Activated naive CD4-positive, alpha-beta T cell treated with anti-CD3 and anti-CD28 coated beads, Interleukin-2, amount 50 U/mL, for 72 hours (primary cell): ENCODE results near the gene ANKS6. TPM values are rescaled to one million over a fixed set of nuclear protein-coding genes. Genes with fewer than 3 reads are reported as not detected.

ENCODE experiments used
- ATAC-seq, 2 donors: fragments of 150-1000 bp; cut with Tn5 transposase; 2 replicates each; pipeline ENCODE4 v1.10.0; 2021; ENCODE audit warnings: mild to moderate bottlenecking in 2 of 2, moderate library complexity in 2 of 2
- DNase-seq, 2 donors: peaks; one replicate each; pipeline ENCODE4 v3.0.0; 2021 to 2022; ENCODE audit warnings: low spot score in 2 of 2
- H3K27ac Mint-ChIP-seq, 2 donors: one replicate each; pipeline ENCODE4 v1.8.0; 2022; ENCODE audit warnings: mild to moderate bottlenecking in 2 of 2, mixed read lengths in 2 of 2
- H3K36me3 Mint-ChIP-seq, 2 donors: one replicate each; pipeline ENCODE4 v1.8.0; 2022; ENCODE audit warnings: mixed read lengths in 2 of 2
- H3K9me3 Mint-ChIP-seq, 2 donors: one replicate each; pipeline ENCODE4 v1.8.0; 2022; ENCODE audit warnings: mixed read lengths in 2 of 2
- total RNA-seq, 2 donors: library from RNA; stranded (reverse); gene quantifications; one replicate each; pipeline ENCODE4 v1.2.3, GENCODE V29; 2022

ANKS6 gene
- total RNA-seq, 2 donors from 2014 or later: 9.8 to 18.6 TPM

DNA sequence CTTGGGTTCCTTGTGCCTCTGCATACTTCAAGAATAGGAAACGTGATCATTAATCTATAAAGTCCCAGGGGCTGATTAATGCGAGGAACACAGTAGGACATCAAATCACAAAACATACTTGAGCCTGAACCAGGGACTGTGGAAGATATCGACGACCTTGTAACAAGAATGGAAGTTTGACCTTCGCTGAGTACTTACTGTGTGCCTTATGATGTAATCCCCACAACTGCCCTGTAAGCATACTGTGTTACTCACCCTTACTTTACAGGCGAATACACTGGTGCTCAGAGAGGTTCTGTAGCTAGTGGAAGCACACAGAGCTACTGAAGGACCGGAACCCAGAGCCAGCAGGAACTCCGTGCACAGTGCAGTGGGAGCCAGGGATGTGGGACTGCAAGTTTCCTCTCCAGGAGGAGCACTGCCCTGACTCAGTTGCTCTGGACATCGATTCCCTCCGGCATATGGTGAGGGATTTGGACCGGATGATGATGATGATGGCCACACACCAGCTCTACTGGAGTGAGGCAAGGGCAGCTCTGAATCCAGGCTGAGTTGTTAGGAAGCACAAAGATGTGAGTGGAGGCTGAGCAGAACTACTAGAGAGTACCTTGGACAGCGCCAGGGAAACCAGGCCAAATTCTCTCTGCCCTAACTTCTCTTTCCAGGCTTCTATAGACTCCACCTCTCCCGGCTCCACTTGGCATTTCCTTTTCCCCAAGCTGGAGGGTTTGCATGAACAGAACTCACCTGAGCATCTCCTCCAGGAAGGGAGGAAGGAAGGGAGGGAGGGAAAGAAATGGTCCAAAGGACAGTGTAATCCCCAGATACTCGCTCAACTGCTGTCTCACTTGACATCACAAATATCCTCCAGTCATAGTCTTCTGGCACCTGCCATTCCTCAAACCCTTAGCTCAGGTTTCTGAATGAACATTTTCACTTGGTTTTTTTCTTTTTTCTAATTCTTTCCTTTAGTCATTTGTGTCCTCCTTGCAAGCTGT, 86.1 kb downstream of the ANKS6 start:
- Mint-ChIP-seq H3K27ac (no peak overlapping the region), H3K36me3 (no peaks in the 10 kb centered on the region), H3K9me3 (no peaks in the 10 kb centered on the region)
- DNase-seq (peak in 1 of 2 donors; percentile 13), ATAC-seq (no peak)

DNA sequence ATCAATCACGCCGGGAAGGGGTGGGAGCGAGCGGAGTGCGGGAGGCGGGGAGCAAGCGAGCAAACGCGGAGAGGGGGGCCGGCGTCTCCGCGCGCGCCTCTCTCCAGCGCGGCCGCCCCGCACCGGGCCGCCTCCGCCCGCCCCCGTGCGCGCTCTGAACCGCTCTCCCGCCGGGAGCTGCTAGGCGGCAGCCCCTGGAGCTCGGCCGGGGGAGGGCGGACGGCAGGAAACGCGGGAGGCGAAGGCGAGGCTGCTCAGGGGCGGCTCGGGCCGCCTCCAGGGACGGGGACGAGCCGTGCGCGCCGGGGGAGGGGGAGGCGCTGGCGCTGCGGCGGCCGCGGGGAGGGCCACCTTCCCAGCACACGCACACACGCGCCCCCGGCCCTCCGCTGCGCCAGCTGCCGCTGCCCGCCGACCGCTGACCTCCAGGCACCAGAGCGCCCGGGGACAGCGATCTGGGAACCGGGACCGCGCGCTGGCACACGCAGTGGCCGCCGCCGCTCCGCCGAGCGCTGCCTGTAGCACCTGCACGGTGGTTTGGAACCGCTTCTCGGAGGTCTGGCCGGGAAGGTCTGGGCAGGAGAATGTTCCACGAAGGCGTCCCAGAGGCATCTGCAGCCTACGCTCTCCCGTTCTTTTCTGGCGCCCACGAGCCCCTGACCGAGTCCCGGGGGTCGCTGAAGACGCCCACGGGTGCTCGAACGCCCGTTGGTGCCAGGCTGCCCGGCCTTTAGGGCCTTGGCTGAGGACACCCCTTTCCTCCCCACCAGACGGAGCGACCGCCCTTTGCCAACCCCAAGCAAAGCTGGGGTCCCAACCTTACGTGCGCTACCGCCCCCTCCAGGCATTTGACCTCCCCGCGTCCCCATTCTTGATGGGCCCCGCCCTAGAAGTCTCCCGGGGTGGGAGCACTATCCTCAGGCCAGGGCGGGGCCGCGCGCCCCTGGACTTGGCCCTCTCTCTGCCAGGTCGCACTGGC, 87.1 kb downstream of the ANKS6 start, which contains the start of gene GABBR2:
Gene GABBR2 (minus strand): TSS at position 3 of the 979 bp plus-strand sequence. CDS start 198 bp downstream, outside the sequence.
- Mint-ChIP-seq H3K36me3 (no peaks in the 10 kb centered on the region), H3K9me3 (no peaks in the 10 kb centered on the region), H3K27ac (no peak within 1 kb of the TSS)
- no peak for ATAC-seq
- DNase-seq: peak in 1 of 2 donors; percentile 3

DNA sequence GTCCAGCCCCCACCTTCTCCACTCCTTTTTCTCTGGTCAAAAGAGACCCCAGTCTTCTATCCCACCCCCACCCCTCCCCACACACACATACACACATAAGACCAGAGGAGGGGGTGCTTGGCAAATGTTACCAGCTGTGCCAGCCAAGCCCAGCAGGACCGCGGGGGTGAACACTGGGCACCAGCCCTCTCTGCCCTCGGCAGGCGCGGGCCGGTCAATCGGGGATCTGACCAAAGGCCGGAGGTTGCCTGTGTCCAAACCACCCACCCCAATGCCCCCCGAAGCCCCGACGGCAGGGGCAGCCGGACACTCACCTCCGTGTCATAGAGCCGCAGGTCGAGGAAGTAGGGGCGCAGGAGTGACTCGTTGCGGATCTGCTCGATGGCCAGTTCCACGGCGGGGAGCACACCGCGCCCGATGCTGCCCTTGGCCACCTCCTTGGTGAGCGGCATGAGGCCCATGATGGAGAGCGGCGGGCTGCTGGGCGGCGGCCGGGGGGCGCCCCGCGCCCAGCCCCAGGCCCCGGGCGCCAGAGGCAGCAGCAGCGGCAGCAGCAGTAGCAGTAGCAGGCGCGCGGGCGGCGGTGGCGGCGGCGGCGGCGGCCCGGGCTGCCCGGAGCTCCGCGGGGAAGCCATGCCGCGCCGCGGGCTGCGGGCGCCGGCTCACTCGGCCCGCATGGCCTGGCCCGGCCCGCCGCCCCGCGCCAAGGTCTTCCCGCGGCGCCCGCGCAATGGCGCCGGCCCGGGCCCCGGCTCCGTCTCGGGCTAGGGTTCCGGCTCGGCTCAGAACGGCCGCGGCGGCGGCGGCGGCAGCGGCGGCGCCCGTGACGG, 88.0 kb downstream of the ANKS6 start:
- DNase-seq: peak in 1 of 2 donors; percentile 7
- ATAC-seq: peak in 1 of 2 donors; percentile 19
- Mint-ChIP-seq H3K36me3 (no peaks in the 10 kb centered on the region), H3K27ac (no peak overlapping the region), H3K9me3 (no peaks in the 10 kb centered on the region)

DNA sequence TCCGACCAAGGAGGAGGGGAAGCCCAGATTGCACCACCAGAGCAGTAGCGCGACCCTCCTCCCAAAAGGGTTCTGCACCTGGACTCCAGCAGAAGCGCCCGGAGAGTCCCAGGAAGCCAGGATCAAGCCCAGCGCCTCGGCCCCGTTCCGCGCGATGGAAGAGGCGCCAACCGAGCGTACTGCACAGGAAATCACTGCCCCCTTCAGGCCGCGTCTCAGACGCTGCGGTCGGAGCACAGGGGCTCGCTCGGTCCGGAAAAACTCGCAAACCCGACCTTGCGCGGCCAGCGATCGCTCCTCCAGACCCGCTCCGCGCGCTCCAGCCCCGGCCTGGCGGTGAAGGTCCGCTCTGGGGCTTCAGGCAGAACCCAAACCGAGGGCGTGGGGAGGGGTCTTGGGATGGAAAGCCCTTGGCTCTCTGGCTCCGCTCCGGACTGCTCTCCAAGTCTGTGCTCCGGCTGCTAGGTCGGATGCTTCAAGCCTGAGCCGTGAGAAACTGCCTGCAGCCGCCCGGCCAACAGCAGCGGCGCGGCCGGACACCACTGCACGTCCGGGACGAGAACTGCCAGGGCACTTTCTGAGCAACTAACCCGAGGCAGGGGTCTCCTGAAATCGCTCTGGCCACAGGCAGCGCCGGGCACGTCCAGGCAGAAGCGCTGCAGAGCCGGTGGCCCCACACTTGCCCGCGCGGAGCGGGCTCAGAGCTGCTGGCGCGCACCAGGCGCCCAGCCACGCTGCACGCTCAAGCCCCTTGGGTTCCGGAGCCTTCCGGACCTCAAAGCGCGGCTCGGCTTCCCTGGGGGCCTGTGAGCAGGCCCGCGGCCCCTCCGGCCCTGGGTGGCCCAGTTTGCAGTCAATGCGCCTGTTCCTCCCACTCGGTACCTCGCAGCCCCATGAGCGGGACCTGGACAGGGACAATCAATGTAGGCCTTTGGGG, 88.9 kb downstream of the ANKS6 start:
- Mint-ChIP-seq H3K36me3 (no peaks in the 10 kb centered on the region), H3K27ac (no peak overlapping the region)
- peak; percentile 51 to 77 for ATAC-seq

DNA sequence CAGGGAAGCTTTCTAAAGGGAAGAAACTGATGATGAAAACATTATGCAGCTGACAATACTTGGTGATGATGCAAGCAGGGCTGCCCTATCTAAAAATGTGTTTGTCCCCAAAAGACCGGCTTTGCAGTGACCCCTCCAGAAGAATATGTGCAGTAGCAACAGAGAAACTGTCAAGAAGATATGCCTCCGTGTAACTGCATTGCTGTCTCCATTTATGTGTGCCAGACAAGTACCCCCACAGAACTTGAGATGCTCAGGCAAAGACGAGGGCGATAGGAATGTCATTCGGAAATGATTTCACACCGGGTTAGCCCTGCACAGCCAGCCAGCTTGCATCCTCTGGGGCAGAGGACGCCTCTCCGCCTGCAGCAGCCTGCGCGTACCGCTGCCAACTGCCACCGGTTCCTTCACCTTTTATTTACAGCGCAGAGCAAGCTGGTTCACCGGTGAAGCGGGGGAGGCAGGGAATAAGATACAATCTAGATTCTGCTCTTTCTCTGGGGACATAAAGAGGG, 89.6 kb downstream of the ANKS6 start:
- DNase-seq (no peak), ATAC-seq (peak in 1 of 2 donors; percentile 30)
- Mint-ChIP-seq H3K27ac (no peak overlapping the region), H3K36me3 (no peaks in the 10 kb centered on the region), H3K9me3 (no peaks in the 10 kb centered on the region)

More for the DNA sequence above, 88.9 kb downstream of the ANKS6 start:
- peak in 1 of 2 donors; percentile 38 for DNase-seq
- H3K9me3 Mint-ChIP-seq: no peaks in the 10 kb centered on the region

DNA sequence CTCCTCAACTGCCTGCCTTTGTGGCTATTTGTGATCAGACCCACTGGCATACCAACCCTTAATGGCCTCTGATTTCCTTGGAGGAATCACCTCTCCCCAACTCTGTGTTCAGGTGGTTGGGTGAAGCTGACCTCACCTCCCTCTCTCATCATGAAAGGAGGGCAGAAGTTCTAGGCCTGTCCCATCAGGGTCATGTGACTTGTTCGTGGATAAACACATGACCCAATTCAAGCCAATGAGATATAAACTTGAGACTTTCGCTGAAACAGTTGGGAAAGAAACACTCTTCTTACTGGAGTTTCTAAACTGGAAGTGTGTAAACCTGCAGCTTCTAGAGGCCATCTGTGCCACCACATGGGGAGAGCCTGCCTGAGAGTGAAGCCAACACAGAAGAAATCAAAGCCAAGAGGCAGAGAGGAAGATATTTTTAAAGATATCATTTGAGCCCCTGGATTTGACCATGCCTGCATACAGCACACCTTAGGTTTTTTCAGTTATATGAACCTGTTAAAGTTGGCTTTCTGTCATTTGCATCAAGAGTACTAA, 93.4 kb downstream of the ANKS6 start:
- Mint-ChIP-seq H3K9me3 (no peaks in the 10 kb centered on the region), H3K27ac (no peak overlapping the region), H3K36me3 (no peaks in the 10 kb centered on the region)
- DNase-seq (no peak), ATAC-seq (no peak)

DNA sequence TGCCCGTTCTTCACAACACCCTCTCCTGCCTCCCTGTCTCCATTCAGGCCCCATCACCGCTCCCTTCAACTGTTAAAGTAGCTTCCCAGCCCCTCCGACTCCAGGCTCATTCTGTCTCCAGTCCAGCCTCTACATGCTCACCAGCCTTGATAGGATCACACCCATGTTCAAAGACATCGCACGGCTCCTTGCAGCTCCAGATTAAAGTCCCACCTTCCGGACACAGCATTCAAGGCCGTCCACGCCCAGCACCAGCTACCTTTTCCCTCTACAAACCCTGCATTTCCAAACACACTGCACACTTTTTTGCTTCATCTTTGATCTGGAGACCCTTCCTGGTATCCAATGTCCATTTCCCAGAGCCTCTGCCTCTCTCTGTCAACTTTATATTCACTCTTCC, 94.0 kb downstream of the ANKS6 start:
- no peak for ATAC-seq
- Mint-ChIP-seq H3K27ac (no peak overlapping the region), H3K9me3 (no peaks in the 10 kb centered on the region), H3K36me3 (no peaks in the 10 kb centered on the region)
- DNase-seq: no peak

DNA sequence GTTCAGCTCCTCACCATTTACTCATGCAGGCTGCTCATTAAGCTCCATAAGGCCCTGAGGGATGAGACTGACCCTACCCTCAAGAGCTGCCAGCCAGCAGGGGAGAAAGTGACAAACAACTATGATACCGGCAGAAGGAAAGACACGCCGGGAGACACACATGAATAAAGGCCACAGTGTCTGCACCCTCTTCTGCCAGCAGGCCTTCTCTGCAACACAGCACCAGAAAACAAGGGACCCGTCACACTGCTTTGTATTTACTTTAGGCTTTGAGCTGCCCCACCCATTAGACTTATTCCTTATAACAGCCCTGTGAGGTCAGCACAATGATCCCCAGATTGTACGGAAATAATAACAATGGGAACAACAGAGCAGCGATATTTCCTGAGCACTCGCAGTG, 94.8 kb downstream of the ANKS6 start:
- H3K36me3 Mint-ChIP-seq: no peaks in the 10 kb centered on the region
- H3K27ac Mint-ChIP-seq: no peak overlapping the region
- DNase-seq (no peak), ATAC-seq (no peak)
- H3K9me3 Mint-ChIP-seq: no peaks in the 10 kb centered on the region

DNA sequence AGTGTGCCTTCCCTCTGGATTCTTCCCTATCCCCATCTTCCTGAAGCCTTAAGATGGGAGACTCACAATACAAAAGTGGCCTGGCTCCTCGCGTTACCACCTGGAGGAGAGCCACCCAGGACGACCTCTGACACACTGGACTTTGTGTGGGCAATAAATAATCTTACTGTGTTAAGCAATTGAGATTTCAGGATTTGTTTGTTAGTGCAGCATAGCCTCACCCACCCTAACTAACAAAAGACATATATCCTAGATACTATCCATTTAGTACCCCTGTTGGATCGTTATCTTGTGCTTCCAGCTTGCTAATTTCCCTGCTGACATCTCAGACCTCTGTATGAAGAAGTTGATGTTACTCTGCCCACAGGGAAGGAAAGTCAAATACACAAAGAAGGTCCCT, 95.6 kb downstream of the ANKS6 start:
- DNase-seq (no peak), ATAC-seq (no peak)
- H3K36me3 Mint-ChIP-seq: no peaks in the 10 kb centered on the region
- H3K27ac Mint-ChIP-seq: no peak overlapping the region
- H3K9me3 Mint-ChIP-seq: no peaks in the 10 kb centered on the region

DNA sequence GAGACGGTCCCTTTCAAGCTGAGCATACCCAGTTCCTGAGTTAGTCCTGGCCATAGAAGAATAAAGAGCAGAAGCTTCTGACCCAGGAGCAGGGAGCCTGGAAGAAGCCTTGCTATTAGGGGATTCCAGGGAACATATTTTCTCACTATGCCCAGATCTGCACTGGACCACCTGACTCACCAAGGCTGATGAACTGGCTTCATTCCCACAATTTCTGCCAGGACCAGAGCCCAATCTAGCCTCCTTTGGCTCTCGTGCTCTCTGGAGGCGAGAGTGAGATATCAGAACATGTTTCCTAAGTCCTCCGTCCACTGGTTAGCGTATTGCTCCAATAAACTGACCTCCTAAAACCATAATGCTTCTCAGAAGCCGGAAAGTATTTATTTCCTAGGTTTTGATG, 97.5 kb downstream of the ANKS6 start:
- H3K36me3 Mint-ChIP-seq: no peaks in the 10 kb centered on the region
- no peak overlapping the region for H3K27ac Mint-ChIP-seq
- DNase-seq (no peak), ATAC-seq (no peak)
- H3K9me3 Mint-ChIP-seq: no peaks in the 10 kb centered on the region

DNA sequence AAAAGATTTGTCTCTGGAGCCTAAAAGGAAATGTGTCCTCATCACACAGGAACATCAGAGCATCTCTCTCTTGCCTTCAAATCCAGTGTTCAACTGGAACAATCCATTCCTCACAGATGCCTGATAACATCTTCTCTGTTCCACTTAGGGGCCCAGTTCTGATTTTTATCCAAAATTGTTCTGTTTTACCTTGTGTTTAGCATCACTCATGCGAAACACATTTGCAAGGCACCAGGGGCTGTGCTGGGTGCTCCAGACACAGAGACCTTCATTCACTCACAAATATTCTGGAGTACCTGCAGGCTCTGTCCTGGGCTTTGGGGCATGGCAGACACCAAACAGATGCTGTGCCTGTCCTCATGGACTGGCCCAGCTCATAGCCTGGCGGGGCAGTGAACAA, 101.4 kb downstream of the ANKS6 start:
- ATAC-seq (no peak), DNase-seq (no peak)
- no peak overlapping the region for H3K27ac Mint-ChIP-seq
- H3K36me3 Mint-ChIP-seq: no peaks in the 10 kb centered on the region
- H3K9me3 Mint-ChIP-seq: no peaks in the 10 kb centered on the region

DNA sequence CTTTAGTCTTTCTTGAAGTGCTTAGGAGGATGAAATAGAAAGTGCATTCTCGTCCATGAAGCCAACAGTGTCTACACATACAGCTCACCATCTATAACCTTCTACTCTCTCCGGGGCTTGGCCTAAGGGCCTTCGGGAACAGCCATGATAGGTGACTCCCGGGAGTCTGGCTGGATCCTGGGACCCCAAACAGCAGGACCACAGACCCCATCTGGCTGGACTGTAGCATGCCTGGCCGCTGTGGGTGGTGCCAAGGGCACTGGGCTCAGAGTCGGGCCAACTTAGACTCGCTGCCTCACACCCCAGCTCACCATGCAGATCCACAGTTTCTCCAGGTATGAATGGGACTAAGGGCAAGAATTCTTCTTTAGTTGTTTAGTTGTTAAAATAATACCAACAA, 104.0 kb downstream of the ANKS6 start:
- Mint-ChIP-seq H3K36me3 (no peaks in the 10 kb centered on the region), H3K9me3 (no peaks in the 10 kb centered on the region), H3K27ac (no peak overlapping the region)
- ATAC-seq: no peak
- DNase-seq: no peak

DNA sequence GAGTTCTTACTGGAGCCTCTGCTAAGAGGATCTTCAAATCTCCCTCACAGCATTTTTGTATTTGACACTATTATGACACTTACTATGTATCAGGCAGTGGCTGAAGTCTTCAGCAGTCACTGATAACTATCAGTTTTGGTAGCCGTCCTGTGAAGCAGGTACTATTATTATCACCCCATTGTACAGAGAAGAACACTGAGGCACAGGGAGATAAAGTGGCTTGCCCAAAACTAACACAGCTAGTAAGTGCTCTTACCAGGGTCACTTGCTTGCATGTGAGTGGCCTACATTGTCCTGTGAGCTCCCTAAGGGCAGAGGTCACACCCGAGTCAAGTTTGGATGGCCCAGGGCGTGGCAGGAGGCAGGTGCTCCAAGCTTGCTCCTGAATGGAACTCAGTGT, 104.5 kb downstream of the ANKS6 start:
- H3K27ac Mint-ChIP-seq: no peak overlapping the region
- no peaks in the 10 kb centered on the region for H3K36me3 Mint-ChIP-seq
- DNase-seq: no peak
- ATAC-seq: no peak
- no peaks in the 10 kb centered on the region for H3K9me3 Mint-ChIP-seq

DNA sequence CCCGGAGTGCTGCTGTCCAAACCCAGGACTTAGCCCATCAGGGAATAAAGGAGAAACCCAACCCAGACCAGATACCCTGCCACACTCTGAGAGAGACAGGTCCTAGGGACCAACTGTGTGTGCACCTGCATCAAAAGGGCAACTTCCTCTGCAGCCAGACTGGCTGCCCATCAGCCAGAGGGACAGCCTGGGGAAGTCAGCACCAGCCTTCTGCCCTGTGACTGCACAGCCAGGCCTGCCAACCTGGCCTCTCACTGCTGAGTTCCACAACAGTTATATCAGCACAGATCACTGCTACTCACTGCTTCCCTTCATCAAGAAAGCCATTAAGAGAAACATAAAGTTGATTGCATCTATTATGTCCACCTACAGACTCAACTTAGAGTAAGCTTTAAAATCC, 105.7 kb downstream of the ANKS6 start:
- no peak for ATAC-seq
- Mint-ChIP-seq H3K36me3 (no peaks in the 10 kb centered on the region), H3K27ac (no peak overlapping the region), H3K9me3 (no peaks in the 10 kb centered on the region)
- no peak for DNase-seq
